ENCODE results near the gene PTGDR.

Gene PTGDR

GRCh38 chr14:52307376-52307775 lies 39.9 kb downstream of the PTGDR start:
- Histone ChIP-seq H2BK120ac (ENCODE audit: insufficient read depth, low read length, poor library complexity) (no peak overlapping the region), H2BK5ac (ENCODE audit: low read depth, low read length, poor library complexity) (no peak overlapping the region), H3K4ac (ENCODE audit: low read depth, low read length) (no peak overlapping the region), H3K9ac (ENCODE audit: low read length) (no peak overlapping the region), H4K91ac (ENCODE audit: low read depth, low read length) (no peak overlapping the region), H4K12ac (ENCODE audit: low read depth, low read length) (no peak overlapping the region), H3K27ac (ENCODE audit: low read depth, low read length) (no peak overlapping the region), H3K79me1 (ENCODE audit: low read length) (no peaks in the 10 kb centered on the region), H2AK5ac (ENCODE audit: low read length) (no peak overlapping the region), H3K27me3 (ENCODE audit: insufficient read depth, low read length) (no peaks in the 10 kb centered on the region), H3K79me2 (ENCODE audit: control insufficient read depth, insufficient read depth, low read length, poor library complexity) (no peaks in the 10 kb centered on the region), H4K8ac (ENCODE audit: low read depth, low read length) (no peak overlapping the region), H3K4me1 (ENCODE audit: control insufficient read depth in 1 of 2, insufficient read depth in 2 of 2, low read length in 2 of 2) (no peaks in the 10 kb centered on the region), H3K4me3 (ENCODE audit: low read depth, low read length) (no peak overlapping the region), H3K4me2 (ENCODE audit: low read length) (no peak overlapping the region), H3K36me3 (ENCODE audit: control insufficient read depth in 1 of 2, insufficient read depth in 2 of 2, low read length in 2 of 2) (no peaks in the 10 kb centered on the region), H3K18ac (ENCODE audit: low read length) (no peak overlapping the region), H3K9me3 (ENCODE audit: insufficient read depth, low read depth, low read length) (no peaks in the 10 kb centered on the region), H2BK12ac (ENCODE audit: low read length) (no peak overlapping the region), H2AFZ (ENCODE audit: insufficient read depth, low read length, poor library complexity) (no peak overlapping the region), H3K14ac (ENCODE audit: low read length) (no peak overlapping the region), H3K23ac (ENCODE audit: low read length) (no peak overlapping the region)
- no CpG with 5 or more reads among the region's 4 CpGs for whole genome bisulfite sequencing (ENCODE audit: extremely low coverage, insufficient coverage, insufficient read length)
- DNase-seq = no peak

GRCh38 chr14:52307905-52308304 lies 40.4 kb downstream of the PTGDR start:
- H3K9ac ChIP-seq (ENCODE audit: low read length) = no peak overlapping the region
- no peak overlapping the region for H3K14ac ChIP-seq (ENCODE audit: low read length)
- no peak overlapping the region for H3K4me3 ChIP-seq (ENCODE audit: low read depth, low read length)
- no peak overlapping the region for H2AK5ac ChIP-seq (ENCODE audit: low read length)
- no peaks in the 10 kb centered on the region for H3K36me3 ChIP-seq (ENCODE audit: control insufficient read depth in 1 of 2, insufficient read depth in 2 of 2, low read length in 2 of 2)
- no CpG with 5 or more reads among the region's 2 CpGs for WGBS (ENCODE audit: extremely low coverage, insufficient coverage, insufficient read length)
- H2BK12ac ChIP-seq (ENCODE audit: low read length) = no peak overlapping the region
- no peak overlapping the region for H3K4ac ChIP-seq (ENCODE audit: low read depth, low read length)
- H4K91ac ChIP-seq (ENCODE audit: low read depth, low read length) = no peak overlapping the region
- no peak overlapping the region for H2BK120ac ChIP-seq (ENCODE audit: insufficient read depth, low read length, poor library complexity)
- H3K27me3 ChIP-seq (ENCODE audit: insufficient read depth, low read length) = peaks cover 3% of the 10 kb centered on the region
- no peak overlapping the region for H3K18ac ChIP-seq (ENCODE audit: low read length)
- peak in 1 of 2 donors; percentile 22 for DNase-seq
- no peak overlapping the region for H4K12ac ChIP-seq (ENCODE audit: low read depth, low read length)
- H3K27ac ChIP-seq (ENCODE audit: low read depth, low read length) = no peak overlapping the region
- no peaks in the 10 kb centered on the region for H3K4me1 ChIP-seq (ENCODE audit: control insufficient read depth in 1 of 2, insufficient read depth in 2 of 2, low read length in 2 of 2)
- H2AFZ ChIP-seq (ENCODE audit: insufficient read depth, low read length, poor library complexity) = no peak overlapping the region
- no peak overlapping the region for H2BK5ac ChIP-seq (ENCODE audit: low read depth, low read length, poor library complexity)
- H3K23ac ChIP-seq (ENCODE audit: low read length) = no peak overlapping the region
- H3K79me2 ChIP-seq (ENCODE audit: control insufficient read depth, insufficient read depth, low read length, poor library complexity) = no peaks in the 10 kb centered on the region
- H4K8ac ChIP-seq (ENCODE audit: low read depth, low read length) = no peak overlapping the region
- no peaks in the 10 kb centered on the region for H3K9me3 ChIP-seq (ENCODE audit: insufficient read depth, low read depth, low read length)
- no peak overlapping the region for H3K4me2 ChIP-seq (ENCODE audit: low read length)
- no peaks in the 10 kb centered on the region for H3K79me1 ChIP-seq (ENCODE audit: low read length)

- Histone ChIP-seq H3K9me3 (ENCODE audit: insufficient read depth, low read depth, low read length) (no peaks in the 10 kb centered on the region), H3K23ac (ENCODE audit: low read length) (no peak overlapping the region), H2BK12ac (ENCODE audit: low read length) (no peak overlapping the region), H2AFZ (ENCODE audit: insufficient read depth, low read length, poor library complexity) (no peak overlapping the region), H2AK5ac (ENCODE audit: low read length) (no peak overlapping the region), H3K4ac (ENCODE audit: low read depth, low read length) (no peak overlapping the region), H2BK5ac (ENCODE audit: low read depth, low read length, poor library complexity) (no peak overlapping the region), H4K8ac (ENCODE audit: low read depth, low read length) (no peak overlapping the region), H3K4me2 (ENCODE audit: low read length) (no peak overlapping the region), H3K4me1 (ENCODE audit: control insufficient read depth in 1 of 2, insufficient read depth in 2 of 2, low read length in 2 of 2) (peaks cover 12 to 15% of the 10 kb centered on the region in 2 experiments), H3K36me3 (ENCODE audit: control insufficient read depth in 1 of 2, insufficient read depth in 2 of 2, low read length in 2 of 2) (no peaks in the 10 kb centered on the region), H3K79me1 (ENCODE audit: low read length) (no peaks in the 10 kb centered on the region), H3K27me3 (ENCODE audit: insufficient read depth, low read length) (peaks cover 28% of the 10 kb centered on the region), H4K12ac (ENCODE audit: low read depth, low read length) (no peak overlapping the region), H3K14ac (ENCODE audit: low read length) (no peak overlapping the region), H3K9ac (ENCODE audit: low read length) (no peak overlapping the region), H3K79me2 (ENCODE audit: control insufficient read depth, insufficient read depth, low read length, poor library complexity) (no peaks in the 10 kb centered on the region), H4K91ac (ENCODE audit: low read depth, low read length) (no peak overlapping the region), H3K27ac (ENCODE audit: low read depth, low read length) (no peak overlapping the region), H3K4me3 (ENCODE audit: low read depth, low read length) (no peak overlapping the region), H3K18ac (ENCODE audit: low read length) (no peak overlapping the region), H2BK120ac (ENCODE audit: insufficient read depth, low read length, poor library complexity) (no peak overlapping the region)
- no peak for DNase-seq
- WGBS (ENCODE audit: extremely low coverage, insufficient coverage, insufficient read length) = no CpG with 5 or more reads among the region's 3 CpGs
Measured at GRCh38 chr14:52310541-52310940, 43.0 kb downstream of the PTGDR start.

- no peak for DNase-seq
- WGBS (ENCODE audit: extremely low coverage, insufficient coverage, insufficient read length) = no CpG with 5 or more reads among the region's 5 CpGs
Measured at GRCh38 chr14:52312931-52313355, 45.4 kb downstream of the PTGDR start.

More at GRCh38 chr14:52312931-52313355, 45.4 kb downstream of the PTGDR start:
- no peaks in the 10 kb centered on the region for H3K9me3 ChIP-seq (ENCODE audit: insufficient read depth, low read depth, low read length)
- no peak overlapping the region for H2BK120ac ChIP-seq (ENCODE audit: insufficient read depth, low read length, poor library complexity)
- H3K14ac ChIP-seq (ENCODE audit: low read length) = no peak overlapping the region
- H4K91ac ChIP-seq (ENCODE audit: low read depth, low read length) = no peak overlapping the region
- H3K79me1 ChIP-seq (ENCODE audit: low read length) = no peaks in the 10 kb centered on the region
- H2BK5ac ChIP-seq (ENCODE audit: low read depth, low read length, poor library complexity) = no peak overlapping the region
- no peaks in the 10 kb centered on the region for H3K36me3 ChIP-seq (ENCODE audit: control insufficient read depth in 1 of 2, insufficient read depth in 2 of 2, low read length in 2 of 2)
- H3K4ac ChIP-seq (ENCODE audit: low read depth, low read length) = no peak overlapping the region
- H3K18ac ChIP-seq (ENCODE audit: low read length) = no peak overlapping the region
- H2AK5ac ChIP-seq (ENCODE audit: low read length) = no peak overlapping the region
- H3K27ac ChIP-seq (ENCODE audit: low read depth, low read length) = no peak overlapping the region
- no peaks in the 10 kb centered on the region for H3K79me2 ChIP-seq (ENCODE audit: control insufficient read depth, insufficient read depth, low read length, poor library complexity)
- no peak overlapping the region for H4K8ac ChIP-seq (ENCODE audit: low read depth, low read length)
- no peak overlapping the region for H3K4me2 ChIP-seq (ENCODE audit: low read length)
- no peak overlapping the region for H3K23ac ChIP-seq (ENCODE audit: low read length)
- H2BK12ac ChIP-seq (ENCODE audit: low read length) = no peak overlapping the region
- no peak overlapping the region for H3K4me3 ChIP-seq (ENCODE audit: low read depth, low read length)
- peaks cover 12 to 15% of the 10 kb centered on the region in 2 experiments for H3K4me1 ChIP-seq (ENCODE audit: control insufficient read depth in 1 of 2, insufficient read depth in 2 of 2, low read length in 2 of 2)
- no peak overlapping the region for H4K12ac ChIP-seq (ENCODE audit: low read depth, low read length)
- no peak overlapping the region for H2AFZ ChIP-seq (ENCODE audit: insufficient read depth, low read length, poor library complexity)
- H3K9ac ChIP-seq (ENCODE audit: low read length) = no peak overlapping the region
- peaks cover 41% of the 10 kb centered on the region for H3K27me3 ChIP-seq (ENCODE audit: insufficient read depth, low read length)
